HG03196 (cell line): ENCODE data around the gene TMA7B.

ENCODE experiments used
- ATAC-seq: cut with Tn5 transposase; IDR thresholded peaks from one replicate; pipeline ENCODE4 v1.9.1; 2021; ENCODE audit not compliant: unreplicated experiment

TMA7B gene

DNA sequence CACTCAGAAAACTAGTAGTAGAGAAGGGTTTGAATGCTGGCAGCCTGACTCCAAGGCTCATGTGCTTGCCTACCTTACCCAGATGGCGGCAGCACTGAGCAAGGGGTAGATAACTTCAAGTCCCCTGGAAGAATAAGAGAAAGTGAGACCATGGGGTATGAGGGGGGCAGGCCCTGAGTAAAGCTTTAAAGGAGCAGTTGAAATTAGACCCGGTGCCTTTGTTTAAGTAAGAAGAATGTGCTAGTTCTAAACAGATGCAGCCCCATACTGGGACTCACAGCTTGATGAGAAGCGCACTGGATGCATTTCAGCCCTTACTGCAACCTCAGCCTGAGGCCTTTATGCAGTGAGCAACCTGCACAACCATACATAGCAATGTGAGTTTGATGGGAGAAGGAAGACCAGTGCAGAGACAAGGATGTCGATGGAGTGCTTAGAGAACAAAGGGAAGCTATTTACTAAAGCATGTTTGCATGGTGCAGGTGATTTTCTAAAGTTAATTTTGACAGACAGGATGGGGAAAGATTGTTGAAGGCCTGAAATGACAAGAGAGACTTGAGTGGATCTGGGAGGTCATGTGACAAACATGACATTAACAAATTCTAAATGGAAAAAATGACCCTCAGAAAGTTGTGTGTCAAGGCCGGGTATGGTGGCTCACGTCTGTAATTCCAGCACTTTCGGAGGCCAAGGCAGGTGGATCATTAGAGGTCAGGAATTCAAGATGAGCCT is 27.1 kb upstream of the TMA7B start:
- no peak for ATAC-seq

DNA sequence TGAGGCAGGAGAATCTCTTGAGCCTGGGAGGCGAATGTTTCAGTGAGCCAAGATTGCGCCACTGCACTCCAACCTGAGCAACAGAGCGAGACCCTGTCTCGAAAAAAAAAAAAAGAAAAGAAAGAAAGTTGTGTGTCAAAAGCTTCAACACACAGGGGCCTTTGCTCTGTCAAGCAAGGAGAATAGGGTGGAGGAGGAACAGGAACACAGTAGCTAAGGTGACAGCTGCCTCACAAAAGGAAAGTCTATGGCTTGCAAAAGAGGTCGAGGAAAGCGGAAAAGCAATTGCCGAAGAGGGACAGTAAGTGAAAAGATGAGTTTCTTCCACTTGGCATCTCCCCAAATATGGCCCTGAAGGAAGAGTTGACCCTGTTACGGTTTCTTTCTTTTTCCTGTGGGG is 26.5 kb upstream of the TMA7B start:
- no peak for ATAC-seq

DNA sequence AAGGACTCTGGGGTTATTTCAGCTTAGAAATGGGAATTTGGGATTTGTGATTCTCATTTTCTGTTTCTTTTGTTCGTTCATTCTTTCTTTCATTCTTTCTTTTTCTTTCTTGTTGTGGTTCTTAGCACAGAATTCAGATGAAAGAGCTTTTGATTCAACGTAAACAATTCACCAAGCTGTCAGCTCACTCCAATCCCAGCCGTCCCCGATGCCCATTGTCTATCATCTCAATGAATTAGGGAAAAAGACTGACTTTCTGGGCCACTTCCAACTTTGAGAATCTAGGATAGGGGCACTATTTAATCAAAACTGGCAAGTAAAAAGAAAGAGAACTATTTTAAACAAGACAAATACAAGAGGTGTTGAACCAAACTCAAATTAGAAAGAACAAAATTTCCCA is 25.1 kb upstream of the TMA7B start:
- no peak for ATAC-seq

DNA sequence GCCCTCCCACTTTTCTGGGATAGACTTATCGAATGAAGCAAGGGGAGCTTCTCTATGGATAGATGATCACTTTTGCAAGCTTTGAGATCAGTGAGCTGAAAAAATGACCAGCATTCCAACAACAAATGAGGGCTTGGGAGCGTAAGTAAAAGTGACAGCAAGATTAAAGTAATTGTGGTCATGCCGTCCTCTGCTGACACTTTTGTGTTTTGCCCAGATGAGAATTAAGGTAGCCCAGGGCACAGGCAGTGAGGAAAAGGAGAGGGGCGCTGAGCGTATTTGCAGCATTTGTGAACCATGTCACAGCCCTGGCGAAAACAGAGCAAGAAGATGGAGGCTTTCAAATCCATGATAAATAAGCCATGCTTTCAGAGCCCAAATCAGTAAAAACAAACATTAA is 24.6 kb upstream of the TMA7B start:
- no peak for ATAC-seq

DNA sequence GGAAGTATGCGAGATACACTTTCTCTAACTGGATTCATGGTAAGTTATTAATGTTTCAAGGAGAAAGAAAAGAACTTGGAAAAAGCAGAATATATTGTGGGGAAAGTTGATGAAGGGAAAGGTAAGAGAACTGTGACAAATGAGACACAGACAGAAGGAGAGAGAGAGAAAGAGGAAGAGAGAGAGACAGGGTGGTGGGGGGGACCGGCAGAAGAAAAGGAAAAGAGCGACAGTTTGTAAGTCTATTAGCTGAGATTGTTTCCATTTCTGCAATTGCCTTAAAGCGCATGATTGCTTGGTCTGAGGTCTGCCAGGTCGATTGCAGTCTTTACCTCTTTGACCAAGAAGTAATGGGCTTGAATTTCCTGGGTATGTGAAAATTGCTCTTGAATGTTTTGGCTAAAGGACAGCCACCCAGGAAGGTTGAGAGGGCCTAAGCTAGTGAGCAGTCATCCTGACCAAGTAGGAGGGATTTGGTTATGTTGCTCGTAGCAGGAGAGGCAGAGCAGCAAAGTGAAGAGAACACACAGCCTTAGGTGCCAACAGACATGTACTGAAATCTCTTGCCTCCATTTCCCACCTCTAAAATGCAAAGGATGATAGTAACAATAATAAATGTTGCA is 23.6 kb upstream of the TMA7B start:
- ATAC-seq = no peak

DNA sequence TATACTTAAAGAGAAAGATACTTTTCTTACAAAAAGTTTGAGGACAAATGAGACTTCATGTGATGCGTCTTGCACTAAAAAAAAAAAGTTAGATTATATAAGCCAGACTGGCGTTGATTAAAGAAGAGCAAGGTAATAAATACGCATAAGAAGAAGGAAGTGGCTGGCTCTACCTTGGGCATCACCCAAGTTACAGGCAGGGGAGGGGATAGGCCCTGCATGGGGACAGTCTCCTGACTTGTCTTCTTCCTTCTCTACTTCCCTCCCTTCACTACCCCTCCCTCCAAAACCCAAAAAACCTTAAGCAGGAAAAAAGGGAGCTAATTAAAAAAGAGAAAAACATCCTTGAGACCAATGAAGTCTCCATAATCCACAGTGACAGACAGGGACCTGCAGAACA is 22.3 kb upstream of the TMA7B start:
- no peak for ATAC-seq

DNA sequence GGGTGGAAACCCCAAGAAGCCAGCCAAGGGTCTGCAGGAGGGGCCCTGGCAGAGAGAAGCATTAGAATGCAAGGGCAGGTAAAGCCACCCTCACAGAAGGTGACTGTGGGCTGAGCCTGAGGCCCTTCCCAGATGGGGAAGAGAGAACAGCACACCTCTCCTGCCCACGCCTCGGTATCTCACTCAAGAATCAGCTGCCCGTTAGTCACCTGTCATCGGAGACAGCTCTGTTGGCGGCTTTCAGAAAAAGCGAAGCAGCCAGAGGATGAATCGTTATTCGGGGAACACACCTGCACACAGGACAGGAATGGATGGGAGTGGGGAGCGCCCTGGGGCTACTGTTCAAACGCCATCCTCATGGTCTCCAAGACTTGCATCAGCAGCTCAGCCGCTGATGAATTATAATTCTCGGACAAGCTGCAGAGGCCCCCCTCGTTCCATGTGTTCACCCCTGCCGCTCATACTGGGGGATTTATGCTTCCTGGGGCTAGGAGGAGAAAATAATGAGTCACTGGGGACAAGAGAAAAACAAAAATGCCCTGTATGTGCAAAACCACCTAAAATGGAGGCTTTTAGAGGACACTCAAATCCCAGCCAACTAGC is 21.6 kb upstream of the TMA7B start:
- no peak for ATAC-seq

DNA sequence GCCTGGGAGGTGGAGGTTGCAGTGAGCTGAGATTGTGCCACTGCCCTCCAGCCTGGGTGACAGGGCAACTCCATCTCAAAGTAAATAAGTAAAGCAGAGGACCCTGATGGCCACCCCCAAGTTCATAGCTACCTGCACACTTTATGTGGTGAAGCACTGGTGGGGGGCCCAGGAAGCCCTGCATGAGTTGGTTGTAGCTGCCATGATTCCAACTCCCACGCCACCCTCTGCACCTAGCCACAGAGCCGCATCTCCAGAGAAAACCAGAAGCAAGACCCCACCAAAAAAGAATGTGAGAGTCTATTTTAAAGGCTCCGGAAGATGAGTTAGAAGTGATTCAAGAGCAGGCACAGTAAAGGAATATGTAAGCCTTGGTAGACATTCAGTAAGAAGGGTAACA is 20.4 kb upstream of the TMA7B start:
- no peak for ATAC-seq

DNA sequence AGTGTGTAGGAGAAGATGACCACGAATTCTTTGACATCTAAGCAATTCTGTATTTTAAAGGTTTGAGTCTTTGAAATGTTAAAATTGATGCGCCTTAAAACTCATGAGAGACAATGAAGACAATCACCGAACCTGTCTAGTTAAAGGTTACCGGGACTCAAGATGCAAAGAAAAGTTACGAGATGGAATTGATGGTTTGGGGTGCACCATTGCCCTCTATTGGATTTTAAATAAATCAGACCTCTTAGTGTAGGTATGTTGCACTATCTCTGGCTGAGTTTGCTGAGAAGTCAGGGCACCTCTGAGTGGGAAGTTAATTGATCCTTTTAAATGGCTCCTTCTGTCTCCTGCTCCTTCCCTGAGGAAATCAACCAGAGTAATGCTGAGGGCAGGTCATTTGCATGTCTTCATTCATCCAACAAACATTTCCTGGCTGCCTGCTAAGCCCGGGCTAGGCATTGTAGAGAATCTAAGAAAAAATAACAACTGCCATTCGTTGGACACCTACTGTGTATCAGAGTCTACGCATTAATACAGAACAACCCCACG is 19.4 kb upstream of the TMA7B start:
- ATAC-seq = no peak

DNA sequence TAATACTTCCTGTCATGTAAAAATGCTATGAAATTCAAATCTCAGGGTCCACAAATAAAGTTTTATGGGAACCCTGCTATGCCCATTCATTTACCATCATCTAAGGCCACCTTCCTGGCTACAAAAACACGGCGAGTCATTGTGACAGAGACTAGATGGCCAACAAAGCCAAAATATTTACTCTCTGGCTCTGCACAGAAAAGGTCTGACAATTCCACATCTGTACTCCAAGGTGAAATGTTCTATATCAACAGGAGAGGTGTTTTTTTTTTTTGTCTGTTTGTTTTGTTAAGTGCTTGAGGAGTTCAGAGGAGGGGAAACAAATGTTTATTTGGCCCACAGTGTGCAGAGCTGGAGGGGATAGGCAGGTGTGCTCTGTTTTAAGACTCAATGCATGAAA is 18.6 kb upstream of the TMA7B start:
- ATAC-seq = no peak

DNA sequence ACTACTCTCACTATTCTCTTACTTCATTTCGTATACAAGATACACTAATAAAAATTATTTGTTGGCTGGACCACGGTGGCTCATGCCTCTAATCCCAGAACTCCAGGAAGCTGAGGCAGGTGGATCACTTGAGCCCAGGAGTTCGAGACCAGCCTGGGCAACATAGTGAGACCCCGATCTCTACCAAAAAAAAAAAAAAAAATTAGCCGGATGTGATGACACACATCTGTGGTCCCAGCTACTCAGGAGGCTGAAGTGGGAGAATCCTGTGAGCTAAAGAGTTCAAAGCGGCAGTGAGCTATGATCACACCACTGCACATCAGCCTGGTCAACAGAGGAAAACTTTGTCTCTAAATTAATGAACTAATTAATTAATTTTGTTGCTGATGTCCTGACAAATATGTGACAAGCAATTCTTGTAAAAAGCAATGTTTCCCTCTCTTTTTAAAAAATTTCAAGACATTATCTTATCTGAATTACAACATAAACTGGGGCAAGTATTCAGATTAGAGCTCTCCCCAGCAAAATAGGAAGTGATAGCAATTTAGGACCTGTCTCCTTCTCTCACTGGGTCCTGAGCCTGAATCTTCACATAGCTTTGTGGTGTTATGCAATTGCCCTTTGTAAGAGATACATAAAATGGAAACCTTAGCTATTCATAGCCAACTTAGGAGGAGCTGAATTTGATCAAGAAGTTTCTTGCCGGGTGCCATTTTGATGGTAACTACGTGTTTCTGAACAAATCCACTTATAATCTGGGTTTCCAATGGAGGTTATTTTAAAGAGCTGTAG is 17.6 kb upstream of the TMA7B start:
- no peak for ATAC-seq

DNA sequence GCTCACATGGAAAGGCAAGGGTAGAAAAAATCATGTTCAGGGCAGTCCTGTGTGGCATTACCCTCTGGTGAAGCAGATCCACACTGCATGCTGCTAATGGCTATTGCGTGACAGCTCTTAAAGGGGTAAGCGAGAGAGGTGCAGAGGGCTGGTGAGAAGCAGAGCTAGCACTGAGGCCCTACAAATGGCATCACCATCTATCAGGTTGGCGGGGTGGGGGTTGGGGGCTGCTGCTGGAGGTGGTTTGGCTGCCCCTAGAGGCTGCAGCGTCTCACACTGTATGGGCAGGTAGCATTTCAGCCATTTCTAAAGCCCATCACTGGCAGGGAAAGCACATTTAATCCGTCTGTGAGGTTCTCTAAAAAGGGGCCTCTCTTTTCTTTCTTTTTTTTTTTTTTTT is 16.9 kb upstream of the TMA7B start:
- no peak for ATAC-seq

DNA sequence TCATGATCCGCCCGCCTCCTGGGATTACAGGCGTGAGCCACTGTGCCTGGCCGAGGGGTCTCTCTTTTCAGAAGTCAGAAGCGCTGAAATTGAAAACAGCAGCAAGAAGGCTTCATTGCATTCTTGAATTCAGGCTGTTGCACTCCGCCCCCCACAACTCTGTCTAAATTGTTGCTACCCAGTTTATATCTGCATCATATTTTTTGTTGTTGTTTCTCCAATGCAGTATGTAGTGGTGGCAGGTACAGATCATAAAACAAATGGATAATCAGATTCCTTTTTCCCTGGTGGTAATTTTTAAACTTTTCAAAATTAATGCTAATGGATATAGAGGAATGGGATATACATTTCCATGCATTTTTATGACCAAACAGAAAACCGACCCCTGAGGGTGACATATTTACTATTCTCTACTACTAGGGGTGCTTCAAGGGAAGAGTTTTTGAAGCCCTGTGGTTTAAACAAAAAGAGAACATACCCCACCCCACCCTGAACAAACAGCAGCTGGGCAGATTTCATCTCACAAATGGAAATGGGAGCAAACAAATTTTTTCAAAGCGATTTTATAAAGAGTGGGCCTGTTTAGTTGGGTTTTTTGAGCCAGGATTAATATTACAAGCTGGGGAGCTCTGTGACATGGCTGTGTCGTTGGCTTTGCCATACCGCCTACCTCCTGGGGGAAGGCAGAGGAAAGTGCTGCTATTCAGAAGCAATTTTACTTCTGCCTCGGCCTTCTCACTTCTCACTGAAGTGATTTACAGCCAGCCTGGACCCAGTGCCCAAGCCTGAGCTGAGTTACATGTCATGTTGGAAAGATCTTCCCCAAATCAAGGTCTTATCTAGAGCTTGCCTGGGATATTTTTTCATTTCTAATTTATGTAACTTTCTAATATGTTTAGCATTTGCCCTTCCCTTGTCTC is 16.0 kb upstream of the TMA7B start:
- ATAC-seq = no peak

DNA sequence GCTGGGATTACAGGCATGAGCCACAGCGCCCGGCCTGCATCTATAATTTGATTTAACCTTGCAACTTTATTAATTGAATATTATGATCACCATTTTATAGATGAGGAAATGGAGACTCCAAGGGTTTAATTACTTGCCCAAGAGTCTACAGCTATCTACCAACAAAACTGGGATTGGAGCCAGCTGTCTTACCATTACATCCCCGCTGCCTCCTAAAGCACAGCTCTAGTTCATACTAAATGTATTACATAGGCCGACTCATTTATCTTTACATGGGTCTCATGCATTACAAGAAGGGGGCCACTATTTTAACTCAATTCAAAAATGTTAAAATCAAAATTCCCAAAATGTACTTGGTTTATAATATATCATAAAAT is 14.1 kb upstream of the TMA7B start:
- no peak for ATAC-seq

DNA sequence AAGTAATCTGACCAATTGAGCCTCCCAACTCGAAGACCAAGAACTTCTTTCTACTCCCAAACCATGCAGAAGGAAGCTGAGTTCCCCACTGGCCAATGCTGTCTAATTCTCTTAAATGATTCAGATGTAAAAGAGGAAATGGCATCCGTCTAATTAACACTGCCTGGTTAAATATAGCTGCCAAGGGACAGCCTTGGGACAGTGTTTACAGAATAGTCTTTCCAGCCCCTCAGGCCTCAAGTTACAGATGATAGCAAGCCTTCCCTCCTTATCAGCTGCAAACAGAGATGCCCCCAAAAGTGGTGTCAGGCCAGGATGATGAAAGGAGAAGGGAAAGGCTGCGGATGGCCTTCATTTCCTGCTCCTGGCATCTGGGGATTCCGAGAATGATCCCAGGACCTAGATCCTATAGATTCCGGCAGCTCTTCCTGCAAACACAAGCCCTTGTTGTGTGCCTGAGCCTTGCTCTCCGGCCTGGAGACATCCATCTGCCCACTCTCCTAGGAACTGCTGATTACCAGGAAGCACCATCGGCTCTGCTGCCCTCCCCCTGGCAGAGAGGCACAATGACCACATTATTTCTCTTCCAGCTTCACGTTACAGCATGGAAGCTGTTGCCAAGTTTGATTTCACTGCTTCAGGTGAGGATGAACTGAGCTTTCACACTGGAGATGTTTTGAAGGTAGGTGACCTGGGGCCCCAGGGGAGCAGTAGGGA is 13.5 kb upstream of the TMA7B start:
- no peak for ATAC-seq

DNA sequence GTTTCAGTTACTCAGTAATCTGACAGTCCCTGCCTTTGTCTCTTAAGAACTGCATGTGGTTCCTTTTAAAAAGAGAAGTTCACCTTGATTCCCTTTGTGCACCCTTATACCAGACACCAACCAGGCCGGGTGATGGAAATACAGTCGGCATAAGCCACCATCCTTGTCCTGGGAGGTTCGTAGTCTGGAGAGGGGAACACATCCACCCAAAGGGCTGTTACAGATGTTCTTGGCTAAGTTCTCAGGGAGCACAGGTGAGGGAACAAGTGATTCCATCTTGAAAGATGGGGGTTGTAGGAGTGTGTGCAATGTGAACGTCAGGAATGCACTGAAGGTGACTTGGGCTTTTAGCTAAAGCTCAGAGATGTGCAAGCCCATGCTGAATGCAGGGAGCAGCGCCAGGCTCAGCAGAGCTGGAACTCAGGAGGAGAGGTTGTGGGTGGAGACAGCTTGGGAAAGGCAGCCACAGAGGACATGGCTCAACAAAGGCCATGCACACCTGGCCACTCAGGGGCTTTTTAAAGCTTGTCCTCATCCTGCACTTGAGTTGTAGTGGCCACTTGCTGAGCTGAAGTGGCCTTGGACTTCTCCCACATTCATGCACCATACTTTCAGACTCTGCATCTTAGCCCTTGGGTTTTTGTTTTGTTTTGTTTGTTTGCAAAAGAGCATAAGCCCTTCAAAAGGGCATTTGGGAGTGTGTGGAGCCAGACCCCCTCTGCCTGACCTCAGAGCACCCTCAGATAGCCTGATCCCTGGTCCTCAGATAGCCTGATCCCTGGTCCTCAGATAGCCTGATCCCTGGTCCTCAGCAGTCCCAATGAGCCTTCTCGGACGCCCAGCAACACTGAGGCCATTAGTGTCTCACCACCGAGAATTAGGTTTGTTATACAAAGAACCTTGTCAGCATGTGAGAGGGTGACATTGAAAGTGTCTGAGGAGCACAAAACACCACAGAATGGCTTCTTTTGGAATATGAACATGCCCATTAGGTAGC is 12.7 kb upstream of the TMA7B start:
- ATAC-seq = no peak

DNA sequence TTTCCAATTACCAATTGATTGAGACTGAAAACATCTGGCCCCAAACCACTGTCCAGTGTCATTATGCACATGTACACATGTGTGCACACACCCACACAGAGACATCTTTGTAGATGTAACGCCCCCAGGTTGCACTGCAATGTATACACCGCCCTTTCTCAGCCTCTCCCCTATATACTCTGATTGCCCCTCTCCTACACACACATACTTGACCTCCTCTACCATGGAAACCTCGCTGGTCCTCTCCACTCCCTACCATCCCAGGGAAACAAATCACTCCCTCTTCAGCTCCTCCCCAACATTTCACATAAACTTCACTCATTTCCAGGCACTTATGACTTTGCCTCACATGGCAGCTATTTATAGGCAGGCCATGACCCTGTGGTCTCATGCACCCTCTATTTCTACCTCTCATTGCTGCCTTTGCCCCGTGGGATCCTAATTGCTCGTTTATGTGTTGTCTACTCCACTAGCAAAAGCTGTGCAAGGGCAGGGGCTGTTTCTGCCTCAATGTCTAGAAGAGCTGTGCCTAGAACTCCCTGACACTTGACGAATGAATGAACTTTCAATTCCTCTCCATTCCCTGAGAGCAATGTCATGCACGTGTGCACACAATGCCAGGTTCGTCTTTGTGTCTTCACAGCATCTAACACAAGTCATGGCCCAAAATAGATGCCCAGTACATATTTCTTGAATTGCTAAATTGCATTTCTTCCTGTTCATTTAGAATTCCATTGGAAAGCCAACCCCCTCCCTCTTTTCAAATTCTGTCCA is 10.0 kb upstream of the TMA7B start:
- no peak for ATAC-seq
